K562 (cell line): ENCODE measurements around the gene ADCY1.

Source experiments
- EZH2 ChIP-seq: IDR thresholded peaks from 2 replicates; pipeline ENCODE4 v1.6.1; 2012; ENCODE audit warnings: low read depth, mild to moderate bottlenecking, inconsistent platforms, low read length, borderline replicate concordance
- NCOA2 ChIP-seq, 2 experiments: fragments of 450-650 bp; IDR thresholded peaks; 2 replicates each; pipeline ENCODE4 v1.6.1; 2018; ENCODE audit warnings: mild to moderate bottlenecking in 2 of 2, moderate library complexity in 1 of 2; ENCODE audit not compliant: partially characterized antibody in 2 of 2
- POLR2A ChIP-seq: fragments of 450-650 bp; conservative IDR thresholded peaks from 2 replicates; pipeline ENCODE4 v1.6.1; 2016
- TBP ChIP-seq: optimal IDR thresholded peaks from 2 replicates; pipeline ENCODE3; 2011; ENCODE audit warnings: low read depth, low read length, improper control_type of control experiment

DNA sequence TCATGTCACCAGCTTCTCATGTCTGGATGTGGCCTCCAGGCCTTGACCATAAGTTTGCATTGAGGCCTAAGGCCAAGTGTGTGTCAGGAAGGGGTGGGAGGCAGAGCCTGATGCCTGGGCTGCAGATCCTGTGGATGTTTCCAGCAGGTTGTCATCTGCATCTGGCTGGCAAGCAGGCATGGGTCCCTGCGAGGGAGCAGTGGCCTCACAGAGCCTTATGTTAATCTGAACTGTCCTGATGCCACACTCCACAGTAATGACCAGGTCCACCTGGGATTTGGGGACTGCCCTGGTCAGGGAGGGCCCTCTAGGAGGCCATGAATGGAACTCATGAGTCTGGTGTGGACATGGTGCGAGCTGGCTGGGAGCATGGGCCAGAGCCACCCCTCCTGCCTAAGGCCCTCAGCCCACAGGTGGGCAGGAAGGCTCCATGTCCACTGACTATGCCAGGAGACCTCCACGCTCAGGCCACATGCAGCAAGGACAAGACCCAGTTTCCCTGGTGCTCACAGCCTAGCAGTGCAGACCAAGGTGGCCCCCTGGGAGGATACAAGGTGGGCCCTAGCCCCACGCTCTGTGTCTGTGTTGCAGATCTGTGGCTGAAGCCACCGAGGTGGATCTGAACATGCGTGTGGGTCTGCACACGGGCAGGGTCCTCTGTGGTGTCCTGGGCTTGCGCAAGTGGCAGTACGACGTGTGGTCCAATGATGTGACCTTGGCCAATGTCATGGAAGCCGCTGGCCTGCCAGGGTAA lies 83.1 kb downstream of the ADCY1 start:
- TF ChIP-seq POLR2A = no peak
- no peak for TF ChIP-seq TBP
- TF ChIP-seq NCOA2 (IDR thresholded peaks at IDR 0.05; ENCODE audit: partially characterized antibody in 2 of 2) = no peak
- no peak for TF ChIP-seq EZH2
